ENCODE data around the gene SLX4IP.
"Not testable (repeated sequence)": the region's sequence is repeated elsewhere in the genome, so short reads cannot be mapped to it uniquely, and the experiment has no call there.

SLX4IP gene

DNA sequence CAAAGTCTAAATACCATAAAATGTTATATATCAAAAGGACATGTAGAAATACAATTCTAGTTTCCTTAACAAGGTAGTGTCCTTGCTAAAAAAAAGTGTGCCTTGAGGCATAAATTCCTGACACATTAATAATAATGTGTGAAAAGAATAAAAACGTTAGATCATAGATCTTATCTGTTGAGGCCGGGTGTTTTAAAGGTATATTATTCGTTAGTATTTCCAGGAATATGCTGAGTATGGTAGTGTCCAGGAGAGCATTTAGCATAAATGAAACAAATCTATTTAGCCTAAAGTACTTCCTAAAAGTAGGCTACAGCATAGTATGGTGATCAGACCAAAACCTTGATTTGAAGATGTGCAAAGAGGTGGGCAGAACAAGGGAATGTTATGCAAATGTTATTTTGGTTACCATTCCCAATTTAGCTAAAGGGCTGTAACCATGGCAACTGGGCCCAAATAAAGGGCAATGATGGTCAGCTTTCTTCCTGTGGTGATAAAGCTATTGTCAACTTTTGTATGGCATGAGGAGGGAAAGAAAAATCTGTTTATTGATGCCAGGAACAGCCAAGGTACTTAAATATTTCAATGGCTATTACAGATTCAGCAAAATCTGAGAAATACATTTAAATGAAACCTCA lies 20.0 kb upstream of the SLX4IP start:
- H3K27ac ChIP-seq: no peak overlapping the region
- no peaks in the 10 kb centered on the region for H3K36me3 ChIP-seq (ENCODE audit: control insufficient read depth, insufficient read depth, low read length)
- H2AFZ ChIP-seq: no peak overlapping the region
- no peaks in the 10 kb centered on the region for H3K27me3 ChIP-seq (ENCODE audit: control insufficient read depth, insufficient read depth, low read length)
- H3K4me2 ChIP-seq (ENCODE audit: low read length): peak overlapping the region; percentile 19
- H3K4me3 ChIP-seq (ENCODE audit: low read depth, low read length): no peak overlapping the region
- no peaks in the 10 kb centered on the region for H3K9me3 ChIP-seq (ENCODE audit: control insufficient read depth, low read length)
- TF ChIP-seq, protein P1, sequence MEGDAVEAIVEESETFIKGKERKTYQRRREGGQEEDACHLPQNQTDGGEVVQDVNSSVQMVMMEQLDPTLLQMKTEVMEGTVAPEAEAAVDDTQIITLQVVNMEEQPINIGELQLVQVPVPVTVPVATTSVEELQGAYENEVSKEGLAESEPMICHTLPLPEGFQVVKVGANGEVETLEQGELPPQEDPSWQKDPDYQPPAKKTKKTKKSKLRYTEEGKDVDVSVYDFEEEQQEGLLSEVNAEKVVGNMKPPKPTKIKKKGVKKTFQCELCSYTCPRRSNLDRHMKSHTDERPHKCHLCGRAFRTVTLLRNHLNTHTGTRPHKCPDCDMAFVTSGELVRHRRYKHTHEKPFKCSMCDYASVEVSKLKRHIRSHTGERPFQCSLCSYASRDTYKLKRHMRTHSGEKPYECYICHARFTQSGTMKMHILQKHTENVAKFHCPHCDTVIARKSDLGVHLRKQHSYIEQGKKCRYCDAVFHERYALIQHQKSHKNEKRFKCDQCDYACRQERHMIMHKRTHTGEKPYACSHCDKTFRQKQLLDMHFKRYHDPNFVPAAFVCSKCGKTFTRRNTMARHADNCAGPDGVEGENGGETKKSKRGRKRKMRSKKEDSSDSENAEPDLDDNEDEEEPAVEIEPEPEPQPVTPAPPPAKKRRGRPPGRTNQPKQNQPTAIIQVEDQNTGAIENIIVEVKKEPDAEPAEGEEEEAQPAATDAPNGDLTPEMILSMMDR (IDR thresholded peaks at IDR 0.05): no peak
- peaks cover 8% of the 10 kb centered on the region for H3K79me2 ChIP-seq
- H3K9ac ChIP-seq: no peak overlapping the region
- peaks cover 4% of the 10 kb centered on the region for H3K4me1 ChIP-seq

DNA sequence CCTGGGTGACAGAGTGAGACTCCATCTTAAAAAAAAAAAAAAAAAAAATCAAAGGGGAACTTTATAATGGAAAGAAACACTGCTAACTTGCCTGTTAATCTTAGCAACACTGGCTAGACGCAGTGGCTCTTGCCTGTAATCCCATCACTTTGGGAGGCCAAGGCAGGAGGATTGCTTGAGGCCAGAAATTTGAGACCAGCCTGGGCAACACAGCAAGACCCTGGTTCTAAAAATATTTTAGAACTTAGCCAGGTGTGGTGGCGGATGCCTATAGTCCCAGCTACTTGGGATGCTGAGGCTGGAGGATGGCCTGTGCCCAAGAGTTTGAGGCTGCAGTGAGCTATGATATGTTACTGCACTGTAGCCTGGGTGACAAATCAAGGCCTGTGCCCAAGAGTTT lies 17.9 kb upstream of the SLX4IP start:
- H3K9me3 ChIP-seq (ENCODE audit: control insufficient read depth, low read length); H3K36me3 ChIP-seq (ENCODE audit: control insufficient read depth, insufficient read depth, low read length); H3K4me1 ChIP-seq; H3K9ac ChIP-seq; H3K27ac ChIP-seq; H3K4me2 ChIP-seq (ENCODE audit: low read length); H2AFZ ChIP-seq; H3K27me3 ChIP-seq (ENCODE audit: control insufficient read depth, insufficient read depth, low read length); H3K4me3 ChIP-seq (ENCODE audit: low read depth, low read length): not testable (repeated sequence)
- peaks cover 12% of the 10 kb centered on the region for H3K79me2 ChIP-seq

- no peak overlapping the region for H3K4me3 ChIP-seq (ENCODE audit: low read depth, low read length)
- H3K27me3 ChIP-seq (ENCODE audit: control insufficient read depth, insufficient read depth, low read length): no peaks in the 10 kb centered on the region
- H3K79me2 ChIP-seq: peaks cover 26% of the 10 kb centered on the region
- peaks cover 4% of the 10 kb centered on the region for H3K4me1 ChIP-seq
- TF ChIP-seq, protein P1 (IDR thresholded peaks at IDR 0.05): no peak
- no peak overlapping the region for H2AFZ ChIP-seq
- no peaks in the 10 kb centered on the region for H3K36me3 ChIP-seq (ENCODE audit: control insufficient read depth, insufficient read depth, low read length)
- H3K9ac ChIP-seq: no peak overlapping the region
- H3K9me3 ChIP-seq (ENCODE audit: control insufficient read depth, low read length): no peaks in the 10 kb centered on the region
- H3K27ac ChIP-seq: no peak overlapping the region
- H3K4me2 ChIP-seq (ENCODE audit: low read length): no peak overlapping the region
Observed at GRCh38 chr20:10419550-10420133, 15.5 kb upstream of the SLX4IP start.

- H3K27ac ChIP-seq: no peak overlapping the region
- no peaks in the 10 kb centered on the region for H3K9me3 ChIP-seq (ENCODE audit: control insufficient read depth, low read length)
- H3K36me3 ChIP-seq (ENCODE audit: control insufficient read depth, insufficient read depth, low read length): no peaks in the 10 kb centered on the region
- H3K9ac ChIP-seq: no peak overlapping the region
- H2AFZ ChIP-seq: no peak overlapping the region
- no peaks in the 10 kb centered on the region for H3K27me3 ChIP-seq (ENCODE audit: control insufficient read depth, insufficient read depth, low read length)
- TF ChIP-seq, protein P1 (IDR thresholded peaks at IDR 0.05): no peak
- no peak overlapping the region for H3K4me2 ChIP-seq (ENCODE audit: low read length)
- H3K4me3 ChIP-seq (ENCODE audit: low read depth, low read length): no peak overlapping the region
- H3K4me1 ChIP-seq: no peaks in the 10 kb centered on the region
- peaks cover 20% of the 10 kb centered on the region for H3K79me2 ChIP-seq
Observed at GRCh38 chr20:10423735-10424134, 11.4 kb upstream of the SLX4IP start.

DNA sequence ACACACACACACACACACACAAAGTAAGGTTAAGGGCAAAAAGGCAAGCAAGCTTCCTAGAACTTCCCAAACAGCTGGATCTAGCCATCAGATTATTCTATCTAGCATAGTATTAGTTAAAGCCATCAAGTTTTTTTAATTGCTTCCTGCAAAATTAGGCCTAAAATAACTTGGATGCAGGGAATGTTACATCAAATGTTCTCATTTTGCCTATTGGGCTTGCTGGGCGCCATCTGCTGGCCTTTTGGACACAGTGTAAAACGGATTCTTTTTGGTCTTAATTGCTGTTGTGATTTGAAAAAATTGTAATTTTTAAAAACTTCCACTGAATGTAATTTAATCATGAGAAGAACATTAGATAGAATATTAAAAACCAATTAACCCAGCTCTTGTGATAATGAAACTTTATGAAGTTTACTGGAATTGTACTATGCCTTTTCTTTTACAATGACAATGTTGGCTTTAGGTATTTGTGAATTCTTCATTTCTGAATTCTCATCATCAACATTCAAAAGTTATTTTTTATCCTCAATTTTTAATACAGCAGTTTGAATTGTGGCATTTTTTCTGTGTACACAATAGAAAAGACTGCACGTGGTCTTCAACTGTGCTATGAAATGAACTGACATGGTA lies 7.9 kb upstream of the SLX4IP start:
- Histone ChIP-seq H3K4me3 (ENCODE audit: low read depth, low read length) (no peak overlapping the region), H3K79me2 (peaks cover 19% of the 10 kb centered on the region), H3K36me3 (ENCODE audit: control insufficient read depth, insufficient read depth, low read length) (no peaks in the 10 kb centered on the region), H3K27ac (no peak overlapping the region), H3K4me2 (ENCODE audit: low read length) (no peak overlapping the region), H2AFZ (no peak overlapping the region), H3K4me1 (peaks cover 5% of the 10 kb centered on the region), H3K9ac (no peak overlapping the region), H3K9me3 (ENCODE audit: control insufficient read depth, low read length) (no peaks in the 10 kb centered on the region), H3K27me3 (ENCODE audit: control insufficient read depth, insufficient read depth, low read length) (no peaks in the 10 kb centered on the region)
- TF ChIP-seq, protein P1 (IDR thresholded peaks at IDR 0.05): peak; percentile 85
